Gastroesophageal sphincter (tissue), 3 donors: ENCODE data around the gene HIRA.

Experiments
- POLR2A ChIP-seq, 2 donors: fragments of 450-650 bp; IDR thresholded peaks; one replicate each; pipeline ENCODE4 v1.6.1; 2017; ENCODE audit warnings: antibody characterized with exemption in 2 of 2, mild to moderate bottlenecking in 2 of 2, moderate library complexity in 1 of 2
- POLR2AphosphoS5 ChIP-seq: sonication (generic); formaldehyde crosslinking; IDR thresholded peaks from one replicate; pipeline ENCODE4 v1.6.1; 2017; ENCODE audit warnings: antibody characterized with exemption
- TF ChIP-seq, protein P1 (sequence below), 4 experiments: fragments of 200-600 bp in 2 of 4; fragments of 450-650 bp in 2 of 4; sonication (generic) in 1 of 4; IDR thresholded peaks; one replicate each; pipeline ENCODE4 v1.5.1; 2017 to 2019; ENCODE audit warnings: antibody characterized with exemption in 4 of 4, mild to moderate bottlenecking in 2 of 4, moderate library complexity in 2 of 4

DNA sequence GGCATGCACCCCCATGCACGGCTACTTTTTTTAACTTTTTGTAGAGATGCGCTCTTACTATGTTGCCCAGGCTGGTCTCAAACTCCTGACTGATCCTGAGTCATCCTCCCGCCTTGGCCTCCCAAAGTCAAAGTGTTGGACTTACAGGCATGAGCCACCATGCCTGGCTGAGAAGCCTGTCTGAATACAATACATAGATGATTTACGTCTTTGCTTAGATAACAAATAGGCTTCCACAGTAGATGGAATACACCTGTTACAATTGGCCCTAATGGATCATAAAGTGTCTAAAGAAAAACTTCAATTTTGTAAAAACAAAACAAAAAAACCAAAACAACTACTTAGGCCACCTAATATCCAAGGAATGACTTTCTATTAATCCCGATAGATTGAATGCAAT, 127.0 kb downstream of the HIRA start:
- no peak for TF ChIP-seq POLR2A (IDR thresholded peaks at IDR 0.05)
- TF ChIP-seq, protein P1, sequence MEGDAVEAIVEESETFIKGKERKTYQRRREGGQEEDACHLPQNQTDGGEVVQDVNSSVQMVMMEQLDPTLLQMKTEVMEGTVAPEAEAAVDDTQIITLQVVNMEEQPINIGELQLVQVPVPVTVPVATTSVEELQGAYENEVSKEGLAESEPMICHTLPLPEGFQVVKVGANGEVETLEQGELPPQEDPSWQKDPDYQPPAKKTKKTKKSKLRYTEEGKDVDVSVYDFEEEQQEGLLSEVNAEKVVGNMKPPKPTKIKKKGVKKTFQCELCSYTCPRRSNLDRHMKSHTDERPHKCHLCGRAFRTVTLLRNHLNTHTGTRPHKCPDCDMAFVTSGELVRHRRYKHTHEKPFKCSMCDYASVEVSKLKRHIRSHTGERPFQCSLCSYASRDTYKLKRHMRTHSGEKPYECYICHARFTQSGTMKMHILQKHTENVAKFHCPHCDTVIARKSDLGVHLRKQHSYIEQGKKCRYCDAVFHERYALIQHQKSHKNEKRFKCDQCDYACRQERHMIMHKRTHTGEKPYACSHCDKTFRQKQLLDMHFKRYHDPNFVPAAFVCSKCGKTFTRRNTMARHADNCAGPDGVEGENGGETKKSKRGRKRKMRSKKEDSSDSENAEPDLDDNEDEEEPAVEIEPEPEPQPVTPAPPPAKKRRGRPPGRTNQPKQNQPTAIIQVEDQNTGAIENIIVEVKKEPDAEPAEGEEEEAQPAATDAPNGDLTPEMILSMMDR (IDR thresholded peaks at IDR 0.05) = no peak
- TF ChIP-seq POLR2AphosphoS5 = no peak
